Measurements from ENCODE around the gene EXT2.

The EXT2 gene

GRCh38 chr11:44198146-44198724 is 102.8 kb downstream of the EXT2 start:
- no peak overlapping the region for H3K4me3 ChIP-seq (ENCODE audit: low read depth, low read length)

DNA sequence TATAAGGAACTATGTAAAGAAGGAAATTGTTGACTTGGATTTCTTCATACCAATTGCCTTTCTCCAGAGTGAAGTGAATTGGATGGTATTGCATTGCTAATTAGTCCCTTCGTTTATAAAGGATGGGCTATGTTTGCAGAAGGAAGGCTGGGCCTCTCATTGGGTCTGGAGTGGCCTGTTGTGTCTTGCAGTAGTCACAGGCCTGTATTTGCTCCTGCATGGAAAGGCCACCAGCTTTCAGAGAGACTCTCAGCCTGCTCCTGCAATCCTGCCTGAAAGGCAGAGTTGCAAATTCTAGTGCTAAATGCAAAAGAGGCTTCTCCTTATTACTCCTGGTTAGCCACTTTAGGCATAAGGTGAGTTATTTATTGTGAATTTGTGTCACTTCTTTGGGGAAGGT is 103.8 kb downstream of the EXT2 start:
- H3K4me3 ChIP-seq (ENCODE audit: low read depth, low read length) = no peak overlapping the region

- no peak overlapping the region for H3K4me3 ChIP-seq (ENCODE audit: low read depth, low read length)
Observed at GRCh38 chr11:44199816-44200215, 104.3 kb downstream of the EXT2 start.

- no peak overlapping the region for H3K4me3 ChIP-seq (ENCODE audit: low read depth, low read length)
Observed at GRCh38 chr11:44203270-44204043, 108.0 kb downstream of the EXT2 start.

DNA sequence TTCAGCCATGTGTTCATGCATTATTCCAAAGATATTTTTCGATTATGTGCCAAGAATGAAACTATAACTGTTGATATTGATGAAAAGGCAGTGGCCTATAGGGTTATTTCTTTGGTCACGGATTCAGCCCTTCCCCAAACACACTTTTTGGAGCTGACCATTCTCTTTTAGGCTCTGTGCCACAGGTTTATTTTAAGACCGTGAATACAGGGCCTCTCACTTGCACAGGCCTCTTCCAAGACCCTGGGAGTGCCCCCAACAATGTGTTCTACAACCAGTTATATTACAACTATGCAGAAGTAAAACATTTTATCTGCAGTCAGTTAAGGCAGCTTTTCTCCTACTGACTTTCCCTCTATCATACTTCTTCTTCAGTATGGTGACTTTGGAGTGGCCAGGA is 109.9 kb downstream of the EXT2 start:
- no peak overlapping the region for H3K4me3 ChIP-seq (ENCODE audit: low read depth, low read length)

- no peak overlapping the region for H3K4me3 ChIP-seq (ENCODE audit: low read depth, low read length)
Observed at GRCh38 chr11:44205836-44206235, 110.4 kb downstream of the EXT2 start.

DNA sequence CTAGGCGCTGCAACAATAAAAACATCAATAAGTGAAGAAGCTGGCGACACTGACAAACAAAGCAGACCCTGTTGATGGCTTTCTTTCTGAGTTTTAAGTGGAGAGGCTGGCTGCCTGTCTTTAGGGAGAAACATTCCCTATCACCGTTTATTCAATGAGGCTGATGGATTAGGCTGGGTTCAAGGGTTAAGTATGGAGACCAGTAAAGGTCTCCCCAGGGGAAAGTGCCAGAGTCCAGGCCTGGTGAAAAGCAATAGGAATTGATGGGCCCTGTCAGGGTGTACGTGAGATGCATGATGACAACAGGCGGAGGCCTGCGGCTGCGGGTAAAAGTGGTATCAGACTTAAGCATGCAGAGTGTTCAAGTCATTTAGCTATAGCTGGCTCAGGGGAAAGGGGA is 111.8 kb downstream of the EXT2 start:
- H3K4me3 ChIP-seq (ENCODE audit: low read depth, low read length) = no peak overlapping the region

GRCh38 chr11:44208976-44209603 is 113.6 kb downstream of the EXT2 start:
- no peak overlapping the region for H3K4me3 ChIP-seq (ENCODE audit: low read depth, low read length)

GRCh38 chr11:44212128-44212527 is 116.7 kb downstream of the EXT2 start:
- no peak overlapping the region for H3K4me3 ChIP-seq (ENCODE audit: low read depth, low read length)

- no peak overlapping the region for H3K4me3 ChIP-seq (ENCODE audit: low read depth, low read length)
Observed at GRCh38 chr11:44213148-44213547, 117.7 kb downstream of the EXT2 start.

DNA sequence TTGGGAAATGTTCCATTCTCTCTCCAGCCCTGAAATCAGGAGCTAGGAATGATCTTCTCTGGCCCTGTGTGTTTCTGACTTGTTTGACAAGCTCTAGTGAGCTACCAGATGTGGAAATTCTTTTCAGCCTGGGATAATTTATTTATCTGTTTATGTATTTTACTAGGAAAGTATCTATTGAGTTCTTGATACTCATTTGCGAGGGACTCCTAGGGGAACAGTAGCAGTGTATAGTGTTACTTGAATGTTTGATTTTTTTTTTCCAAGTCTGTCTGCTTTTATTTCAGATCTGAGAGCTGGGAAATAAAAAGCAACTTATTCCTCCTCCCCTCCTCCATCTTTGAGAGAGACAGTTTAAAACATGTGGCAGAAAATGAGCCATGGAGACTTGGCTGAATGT is 122.0 kb downstream of the EXT2 start:
- H3K4me3 ChIP-seq (ENCODE audit: low read depth, low read length) = no peak overlapping the region

DNA sequence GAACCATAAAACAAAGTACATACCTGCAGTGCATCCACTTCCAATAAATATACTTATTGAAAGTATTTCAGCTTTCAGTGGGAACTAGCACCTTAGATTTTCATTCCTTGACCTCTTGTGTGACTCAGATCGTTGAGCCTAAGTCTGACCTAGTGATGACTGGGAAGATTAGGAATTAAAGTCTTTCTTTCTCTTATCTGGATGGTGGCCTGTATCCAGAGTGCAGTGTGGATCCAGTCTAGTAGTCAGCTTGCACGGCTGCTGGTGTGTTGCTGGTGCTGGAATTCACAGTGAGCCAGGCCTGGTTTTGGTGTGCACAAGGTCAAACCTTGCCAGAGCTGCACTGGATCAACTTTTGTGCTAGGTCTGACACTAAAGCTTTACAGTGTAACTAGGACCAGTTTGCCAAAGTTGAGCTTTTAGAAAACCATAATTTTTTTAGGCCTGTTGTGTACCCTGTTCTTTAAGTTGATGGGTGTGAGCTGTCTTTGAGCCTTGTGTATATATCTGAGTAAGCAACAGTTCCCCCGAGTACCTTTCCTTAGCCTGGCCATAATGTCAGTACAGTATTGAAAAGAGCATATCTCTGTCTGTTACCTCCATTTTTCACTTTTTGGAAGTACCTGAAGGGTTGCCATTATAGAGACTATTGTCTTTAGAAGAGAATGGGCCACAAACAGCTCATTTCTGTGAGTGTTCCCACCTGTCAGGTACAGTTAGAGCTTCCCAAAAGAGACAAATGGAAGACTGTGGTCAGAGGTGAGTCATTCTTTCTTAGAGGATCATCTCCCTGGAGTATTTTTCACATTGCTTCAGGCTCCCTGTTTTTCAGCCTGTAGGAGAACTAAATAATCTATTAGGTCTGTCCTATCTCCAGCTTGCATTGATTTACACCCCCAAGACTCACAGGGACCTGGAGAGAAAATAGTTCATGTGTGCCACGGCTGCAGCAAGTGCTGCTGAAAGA is 124.6 kb downstream of the EXT2 start:
- H3K4me3 ChIP-seq (ENCODE audit: low read depth, low read length) = no peak overlapping the region

DNA sequence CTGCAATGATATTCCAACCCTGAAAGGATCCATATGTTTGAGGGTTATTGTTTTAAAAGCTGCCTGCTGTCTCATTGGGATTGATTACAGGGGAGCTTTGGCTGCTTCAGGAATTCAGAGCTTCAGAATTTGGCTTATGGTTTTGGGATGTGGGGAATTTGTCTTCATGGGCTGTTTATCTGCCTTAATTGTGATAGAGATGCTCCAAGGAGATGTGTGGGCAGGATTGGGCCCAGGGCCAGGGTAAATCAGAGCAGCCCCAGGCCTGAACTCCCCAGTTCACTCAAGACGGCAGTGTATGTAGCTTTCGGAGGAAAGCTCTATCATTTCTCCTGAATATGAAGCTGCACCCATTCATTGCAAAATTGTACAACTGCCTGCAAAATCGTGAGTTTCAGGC is 126.0 kb downstream of the EXT2 start:
- H3K4me3 ChIP-seq (ENCODE audit: low read depth, low read length) = no peak overlapping the region

DNA sequence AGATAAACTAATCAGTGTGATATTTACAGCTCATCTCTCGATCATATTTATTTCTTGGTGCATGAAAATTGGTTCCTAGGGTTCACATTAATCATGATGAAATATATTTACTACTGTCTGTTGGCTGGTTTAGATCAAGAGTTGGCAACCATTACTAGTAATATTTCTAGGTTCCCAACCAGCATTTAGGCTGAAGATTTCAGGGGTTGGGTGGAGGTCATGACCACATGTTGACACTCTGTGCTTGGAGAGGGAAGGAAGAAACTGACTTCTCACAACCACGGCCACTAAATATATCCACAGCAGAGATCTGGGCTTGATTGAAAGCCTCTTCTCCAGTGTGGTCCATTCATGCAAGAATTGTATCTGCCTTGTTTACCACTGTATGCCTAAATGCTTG is 126.5 kb downstream of the EXT2 start:
- no peak overlapping the region for H3K4me3 ChIP-seq (ENCODE audit: low read depth, low read length)

DNA sequence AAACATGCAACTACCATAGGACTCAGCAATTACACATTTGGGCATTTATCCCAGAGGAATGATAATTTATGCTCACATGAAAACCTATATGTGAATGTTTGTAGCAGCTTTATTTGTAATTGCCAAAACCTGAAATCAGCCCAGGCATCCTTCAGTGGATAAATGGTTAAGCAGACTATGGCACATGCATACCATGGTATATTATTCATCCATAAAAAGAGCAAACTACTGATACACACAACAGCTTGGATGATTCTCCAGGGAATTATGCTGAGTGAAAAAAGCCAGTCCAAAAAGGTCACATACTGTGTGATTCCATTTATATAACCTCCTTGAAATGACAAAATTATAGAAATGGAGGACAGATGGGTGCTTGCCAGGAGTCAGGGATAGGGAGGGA is 127.8 kb downstream of the EXT2 start:
- H3K4me3 ChIP-seq (ENCODE audit: low read depth, low read length) = no peak overlapping the region

DNA sequence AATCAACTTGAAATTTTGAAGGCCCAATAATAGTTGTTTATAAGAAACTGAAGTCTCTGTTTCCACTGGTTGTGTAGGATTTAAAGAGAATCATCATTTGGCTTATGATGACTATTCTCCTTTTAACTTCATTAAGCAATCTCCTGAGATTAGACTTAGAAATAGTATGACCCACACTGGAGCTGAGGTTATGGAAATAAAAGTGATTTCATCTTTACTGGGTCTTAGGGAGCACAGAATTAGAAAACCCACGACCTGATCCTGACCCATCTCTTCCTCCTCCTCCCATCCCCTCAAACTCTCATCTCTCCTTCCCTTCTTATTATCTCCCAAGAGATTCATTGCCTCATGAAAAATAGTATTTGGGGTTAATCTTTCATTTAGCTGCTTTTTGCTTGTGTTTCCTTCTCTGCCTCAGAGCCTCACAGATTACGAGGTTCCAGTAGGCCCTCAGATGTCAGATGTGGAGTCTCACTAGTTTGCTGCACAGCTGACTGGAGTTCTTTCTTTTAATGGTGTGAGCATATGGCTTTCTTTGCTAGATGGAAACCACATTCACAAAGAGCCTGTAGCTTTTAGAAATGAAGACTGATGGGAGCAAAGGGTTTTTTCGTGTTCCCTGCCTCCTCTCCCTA is 129.5 kb downstream of the EXT2 start:
- no peak overlapping the region for H3K4me3 ChIP-seq (ENCODE audit: low read depth, low read length)

GRCh38 chr11:44226490-44226889 is 131.0 kb downstream of the EXT2 start:
- H3K4me3 ChIP-seq (ENCODE audit: low read depth, low read length) = no peak overlapping the region

DNA sequence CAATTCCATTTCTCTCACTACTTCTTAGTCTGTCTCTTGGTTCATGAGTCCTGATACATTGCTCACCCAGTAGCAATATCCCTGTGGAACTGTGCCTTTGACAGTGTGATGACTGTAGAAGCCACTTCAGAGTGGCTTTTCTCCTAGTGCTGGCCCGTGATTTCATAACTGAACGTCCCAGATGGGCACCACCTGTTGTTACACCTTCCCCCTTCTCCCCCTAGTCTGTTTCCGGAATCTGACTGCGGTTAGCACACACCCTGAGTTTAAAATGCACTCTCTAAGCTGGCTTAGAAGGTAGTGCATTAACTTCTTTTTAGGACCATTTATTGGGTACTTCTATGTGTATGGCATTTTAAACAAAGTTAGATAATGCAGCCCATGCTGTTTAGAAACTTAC is 131.5 kb downstream of the EXT2 start:
- no peak overlapping the region for H3K4me3 ChIP-seq (ENCODE audit: low read depth, low read length)

DNA sequence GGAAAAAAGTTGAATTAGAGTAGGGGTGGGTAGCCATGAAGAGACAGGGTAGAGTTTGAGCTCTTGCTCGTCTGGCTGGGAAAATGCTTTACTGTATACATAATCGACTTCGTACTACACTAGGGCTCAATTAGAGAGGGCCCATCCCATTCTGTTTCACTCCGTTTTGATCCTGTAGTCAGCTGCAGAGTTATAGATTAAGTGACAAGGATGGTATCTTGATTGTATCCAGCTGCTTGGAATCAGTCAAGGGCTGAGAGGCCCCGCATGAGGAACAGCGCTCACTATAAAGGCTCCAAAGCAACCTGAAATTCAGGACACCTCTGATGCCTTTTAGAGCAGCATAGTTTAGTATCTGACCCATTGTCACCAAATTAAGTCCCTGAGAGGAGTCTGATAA is 132.9 kb downstream of the EXT2 start:
- H3K4me3 ChIP-seq (ENCODE audit: low read depth, low read length) = no peak overlapping the region

DNA sequence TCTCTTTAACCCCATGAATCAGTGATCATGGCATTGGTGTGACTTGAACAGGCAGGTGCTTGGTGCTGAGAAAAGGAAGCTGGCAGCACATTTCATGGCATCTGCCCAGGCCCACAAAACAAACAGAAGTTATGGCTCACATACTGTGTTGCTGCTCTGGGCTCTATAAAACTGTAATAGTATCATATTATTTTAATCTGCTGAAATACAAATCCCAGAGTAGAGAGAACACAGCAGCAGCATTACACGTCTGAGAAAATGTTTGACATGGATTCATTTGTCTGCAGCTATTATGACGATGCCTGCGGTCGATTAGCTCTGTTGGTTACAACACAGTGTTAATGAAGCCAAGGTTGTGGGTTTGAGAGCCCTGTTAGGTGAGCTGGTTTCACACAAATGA is 133.6 kb downstream of the EXT2 start:
- H3K4me3 ChIP-seq (ENCODE audit: low read depth, low read length) = no peak overlapping the region

DNA sequence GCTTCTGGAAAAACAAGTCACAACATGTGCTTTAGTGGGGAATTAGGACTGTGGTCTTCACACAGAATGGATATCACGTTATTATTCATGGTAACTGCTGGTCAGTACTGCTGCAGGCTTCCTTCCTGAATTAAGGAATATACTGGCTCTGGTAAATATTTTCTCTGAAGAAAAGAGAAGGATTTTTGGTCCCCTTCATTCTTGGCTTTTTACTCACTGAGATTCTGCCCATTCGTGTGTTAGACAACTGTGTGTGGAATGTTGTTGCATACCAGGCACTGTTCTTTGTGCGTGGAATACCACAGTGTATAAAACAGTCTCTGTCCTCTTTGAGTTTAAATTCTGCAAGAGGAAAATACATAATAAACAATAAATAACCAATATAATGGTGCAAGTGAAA is 134.1 kb downstream of the EXT2 start:
- H3K4me3 ChIP-seq (ENCODE audit: low read depth, low read length) = no peak overlapping the region

All from iPS-11a (cell line).